ENCODE results near the gene PIK3R4.

The PIK3R4 gene

DNA sequence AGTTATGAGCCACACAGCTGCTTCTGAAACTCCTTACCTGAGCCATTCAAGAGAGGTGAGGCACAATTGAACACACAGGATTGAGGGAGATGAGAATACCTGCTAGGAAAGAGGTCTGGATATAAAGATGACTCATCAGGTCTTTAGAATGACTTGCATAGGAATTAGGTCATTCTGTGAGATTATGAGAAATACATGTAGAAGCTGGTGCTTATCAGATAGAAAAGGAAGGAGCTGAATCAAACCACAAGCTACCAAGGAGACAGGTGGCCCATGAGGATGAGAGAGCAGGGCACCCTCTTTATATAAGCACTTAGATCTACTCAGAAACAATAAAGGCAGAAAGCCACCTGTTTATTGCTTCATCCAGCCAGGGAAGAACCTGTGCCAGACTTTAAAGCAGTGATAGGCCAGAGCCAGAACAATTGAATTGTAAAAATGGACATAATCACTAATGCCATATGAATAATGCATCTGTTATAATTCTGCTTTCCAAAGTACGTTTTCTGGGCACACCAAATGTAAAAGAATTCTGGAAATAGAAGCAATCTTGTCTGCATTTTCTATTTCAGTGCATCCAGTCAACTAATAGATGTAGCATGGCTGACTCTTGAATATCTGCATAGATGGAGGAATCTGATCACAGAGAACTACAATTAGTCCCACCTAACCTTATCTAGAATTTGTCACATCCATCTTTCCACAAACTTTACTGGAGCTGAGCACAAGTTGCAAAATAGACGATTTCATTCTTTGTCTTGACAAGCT is 74.9 kb downstream of the PIK3R4 start:
- H3K4me1 ChIP-seq (ENCODE audit: low read depth, poor library complexity, severe bottlenecking) = peaks cover 6% of the 10 kb centered on the region
- H3K79me2 ChIP-seq (ENCODE audit: insufficient read depth, low read depth) = no peaks in the 10 kb centered on the region
- no peak overlapping the region for H3K9ac ChIP-seq
- no peak overlapping the region for H2AFZ ChIP-seq (ENCODE audit: low read depth)
- no peak overlapping the region for H3K4me3 ChIP-seq (IDR thresholded peaks at IDR 0.05; ENCODE audit: insufficient read depth, low read depth, low read length)
- H3K27me3 ChIP-seq (ENCODE audit: insufficient read depth, low read depth) = no peaks in the 10 kb centered on the region
- TF ChIP-seq, protein P1, sequence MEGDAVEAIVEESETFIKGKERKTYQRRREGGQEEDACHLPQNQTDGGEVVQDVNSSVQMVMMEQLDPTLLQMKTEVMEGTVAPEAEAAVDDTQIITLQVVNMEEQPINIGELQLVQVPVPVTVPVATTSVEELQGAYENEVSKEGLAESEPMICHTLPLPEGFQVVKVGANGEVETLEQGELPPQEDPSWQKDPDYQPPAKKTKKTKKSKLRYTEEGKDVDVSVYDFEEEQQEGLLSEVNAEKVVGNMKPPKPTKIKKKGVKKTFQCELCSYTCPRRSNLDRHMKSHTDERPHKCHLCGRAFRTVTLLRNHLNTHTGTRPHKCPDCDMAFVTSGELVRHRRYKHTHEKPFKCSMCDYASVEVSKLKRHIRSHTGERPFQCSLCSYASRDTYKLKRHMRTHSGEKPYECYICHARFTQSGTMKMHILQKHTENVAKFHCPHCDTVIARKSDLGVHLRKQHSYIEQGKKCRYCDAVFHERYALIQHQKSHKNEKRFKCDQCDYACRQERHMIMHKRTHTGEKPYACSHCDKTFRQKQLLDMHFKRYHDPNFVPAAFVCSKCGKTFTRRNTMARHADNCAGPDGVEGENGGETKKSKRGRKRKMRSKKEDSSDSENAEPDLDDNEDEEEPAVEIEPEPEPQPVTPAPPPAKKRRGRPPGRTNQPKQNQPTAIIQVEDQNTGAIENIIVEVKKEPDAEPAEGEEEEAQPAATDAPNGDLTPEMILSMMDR (conservative IDR thresholded peaks at IDR 0.05; ENCODE audit: low read depth, low read length) = no peak
- H4K20me1 ChIP-seq (ENCODE audit: insufficient read depth) = no peaks in the 10 kb centered on the region
- no peak overlapping the region for H3K4me2 ChIP-seq
- no peaks in the 10 kb centered on the region for H3K36me3 ChIP-seq (ENCODE audit: insufficient read depth)
- H3K27ac ChIP-seq = no peak overlapping the region

DNA sequence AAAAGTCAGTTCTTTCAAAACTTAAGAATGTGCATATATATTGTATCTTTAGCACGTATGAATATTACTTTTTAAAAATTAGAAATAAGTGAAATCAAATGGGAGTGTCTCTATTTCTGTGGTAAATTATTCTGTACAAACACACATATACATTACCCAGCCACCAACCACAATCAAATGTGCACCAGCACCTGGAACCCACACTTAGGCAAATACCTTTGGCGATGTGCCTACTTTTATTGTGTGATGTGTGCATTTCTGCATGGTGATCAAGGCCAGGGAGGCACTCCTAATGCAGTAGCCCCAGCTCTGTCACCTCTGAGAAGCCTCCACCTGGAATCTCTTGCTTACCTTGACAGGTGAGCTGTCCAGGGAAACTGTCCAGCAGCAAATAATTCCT is 76.9 kb downstream of the PIK3R4 start:
- no peaks in the 10 kb centered on the region for H3K27me3 ChIP-seq (ENCODE audit: insufficient read depth, low read depth)
- no peak overlapping the region for H2AFZ ChIP-seq (ENCODE audit: low read depth)
- H3K9ac ChIP-seq = no peak overlapping the region
- no peak overlapping the region for H3K27ac ChIP-seq
- no peaks in the 10 kb centered on the region for H4K20me1 ChIP-seq (ENCODE audit: insufficient read depth)
- H3K79me2 ChIP-seq (ENCODE audit: insufficient read depth, low read depth) = no peaks in the 10 kb centered on the region
- no peaks in the 10 kb centered on the region for H3K36me3 ChIP-seq (ENCODE audit: insufficient read depth)
- no peak overlapping the region for H3K4me2 ChIP-seq
- H3K4me3 ChIP-seq (IDR thresholded peaks at IDR 0.05; ENCODE audit: insufficient read depth, low read depth, low read length) = no peak overlapping the region
- TF ChIP-seq, protein P1 (conservative IDR thresholded peaks at IDR 0.05; ENCODE audit: low read depth, low read length) = no peak
- peaks cover 14% of the 10 kb centered on the region for H3K4me1 ChIP-seq (ENCODE audit: low read depth, poor library complexity, severe bottlenecking)

DNA sequence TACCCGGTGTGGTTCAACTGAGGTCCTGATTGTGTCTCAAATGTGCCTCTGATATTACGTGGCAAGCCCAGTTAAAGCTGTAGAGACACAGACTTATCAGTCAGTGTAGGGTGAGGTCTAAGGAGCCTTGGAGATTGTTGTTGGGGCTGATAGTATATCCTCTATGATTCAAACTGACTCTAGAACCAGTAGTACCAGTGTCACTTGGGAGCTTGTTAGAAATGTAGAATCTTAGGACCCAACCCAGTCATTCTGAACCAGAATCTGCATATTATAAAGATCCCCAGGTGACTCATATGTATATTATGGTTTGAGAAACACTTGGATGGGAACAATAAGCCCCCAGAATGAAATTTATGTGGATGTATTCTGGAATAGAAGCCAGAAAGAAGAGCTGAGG is 83.5 kb downstream of the PIK3R4 start:
- H2AFZ ChIP-seq (ENCODE audit: low read depth) = no peak overlapping the region
- no peak overlapping the region for H3K27ac ChIP-seq
- H3K4me1 ChIP-seq (ENCODE audit: low read depth, poor library complexity, severe bottlenecking) = peaks cover 8% of the 10 kb centered on the region
- no peak overlapping the region for H3K4me3 ChIP-seq (IDR thresholded peaks at IDR 0.05; ENCODE audit: insufficient read depth, low read depth, low read length)
- TF ChIP-seq, protein P1 (conservative IDR thresholded peaks at IDR 0.05; ENCODE audit: low read depth, low read length) = no peak
- H4K20me1 ChIP-seq (ENCODE audit: insufficient read depth) = no peaks in the 10 kb centered on the region
- H3K36me3 ChIP-seq (ENCODE audit: insufficient read depth) = no peaks in the 10 kb centered on the region
- H3K27me3 ChIP-seq (ENCODE audit: insufficient read depth, low read depth) = no peaks in the 10 kb centered on the region
- H3K4me2 ChIP-seq = no peak overlapping the region
- H3K9ac ChIP-seq = no peak overlapping the region
- no peaks in the 10 kb centered on the region for H3K79me2 ChIP-seq (ENCODE audit: insufficient read depth, low read depth)

DNA sequence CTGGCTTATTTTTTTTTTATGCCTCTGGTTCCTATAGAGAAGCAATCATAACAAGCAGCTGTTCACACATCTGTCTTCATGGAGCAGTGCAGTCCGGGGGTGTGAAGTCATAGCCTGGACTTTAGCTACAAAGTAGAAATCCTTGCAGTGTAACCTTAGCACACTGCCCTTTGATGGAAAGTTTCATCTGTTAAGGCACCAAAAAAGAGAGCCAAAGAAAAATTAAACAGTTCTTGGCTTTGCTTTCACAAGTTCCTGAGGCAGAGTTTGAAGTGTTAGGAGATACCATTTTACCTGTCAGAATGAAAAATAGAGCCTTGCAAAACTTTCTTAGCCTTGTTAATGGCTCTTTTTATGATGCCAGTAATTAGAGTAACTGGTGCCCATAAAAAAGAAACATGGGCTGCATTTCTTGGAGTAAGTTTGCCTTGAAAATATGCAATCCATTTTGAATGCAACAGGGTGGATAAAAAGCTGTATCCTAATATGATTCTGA is 84.1 kb downstream of the PIK3R4 start:
- no peak overlapping the region for H3K4me3 ChIP-seq (IDR thresholded peaks at IDR 0.05; ENCODE audit: insufficient read depth, low read depth, low read length)
- no peaks in the 10 kb centered on the region for H3K27me3 ChIP-seq (ENCODE audit: insufficient read depth, low read depth)
- no peaks in the 10 kb centered on the region for H3K36me3 ChIP-seq (ENCODE audit: insufficient read depth)
- H4K20me1 ChIP-seq (ENCODE audit: insufficient read depth) = no peaks in the 10 kb centered on the region
- no peak overlapping the region for H3K4me2 ChIP-seq
- TF ChIP-seq, protein P1 (conservative IDR thresholded peaks at IDR 0.05; ENCODE audit: low read depth, low read length) = no peak
- H2AFZ ChIP-seq (ENCODE audit: low read depth) = no peak overlapping the region
- H3K4me1 ChIP-seq (ENCODE audit: low read depth, poor library complexity, severe bottlenecking) = peaks cover 8% of the 10 kb centered on the region
- no peak overlapping the region for H3K27ac ChIP-seq
- H3K79me2 ChIP-seq (ENCODE audit: insufficient read depth, low read depth) = no peaks in the 10 kb centered on the region
- H3K9ac ChIP-seq = no peak overlapping the region
